Mesendoderm (in vitro differentiated cells): ENCODE data around the gene GPR158.

Source experiments
- DNase-seq: peaks from one replicate; pipeline ENCODE4 v3.0.0; 2013
- H2AK5ac ChIP-seq: 2 replicates; pipeline ENCODE4 v1.6.1; 2013; ENCODE audit warnings: low read length, inconsistent platforms
- H2BK120ac ChIP-seq: 2 replicates; pipeline ENCODE4 v1.6.1; 2013; ENCODE audit warnings: low read depth, mild to moderate bottlenecking, low read length, moderate library complexity, mixed read lengths
- H2BK15ac ChIP-seq: replicated peaks from 2 replicates; pipeline ENCODE4 v1.6.1; 2013; ENCODE audit warnings: low read depth, mild to moderate bottlenecking, moderate library complexity
- H2BK5ac ChIP-seq: 2 replicates; pipeline ENCODE4 v1.6.1; 2013; ENCODE audit warnings: low read length, inconsistent platforms
- H3K18ac ChIP-seq: 2 replicates; pipeline ENCODE4 v1.6.1; 2013; ENCODE audit warnings: mild to moderate bottlenecking, low read length, mixed read lengths
- H3K23ac ChIP-seq: one replicate; pipeline ENCODE4 v1.6.1; 2013; ENCODE audit warnings: low read length
- H3K27ac ChIP-seq: 2 replicates; pipeline ENCODE4 v1.5.1; 2013; ENCODE audit warnings: low read depth, mild to moderate bottlenecking, inconsistent platforms, low read length, moderate library complexity
- H3K27me3 ChIP-seq: 2 replicates; pipeline ENCODE4 v1.6.1; 2013; ENCODE audit warnings: low read length, control low read depth, mild to moderate bottlenecking, inconsistent platforms; ENCODE audit not compliant: insufficient read depth, poor library complexity
- H3K36me3 ChIP-seq: 2 replicates; pipeline ENCODE4 v1.6.1; 2013; ENCODE audit warnings: low read length, inconsistent platforms; ENCODE audit not compliant: control insufficient read depth, insufficient read depth
- H3K4ac ChIP-seq: one replicate; pipeline ENCODE4 v1.6.1; 2013; ENCODE audit warnings: low read depth, mild to moderate bottlenecking, low read length, moderate library complexity
- H3K4me1 ChIP-seq: 2 replicates; pipeline ENCODE4 v1.6.1; 2013; ENCODE audit warnings: low read depth, low read length, inconsistent platforms; ENCODE audit not compliant: control insufficient read depth
- H3K4me2 ChIP-seq: 2 replicates; pipeline ENCODE4 v1.6.1; 2013; ENCODE audit warnings: low read length
- H3K4me3 ChIP-seq: 2 replicates; pipeline ENCODE4 v1.5.1; 2013; ENCODE audit warnings: mild to moderate bottlenecking, low read length
- H3K56ac ChIP-seq: one replicate; pipeline ENCODE4 v1.6.1; 2013; ENCODE audit warnings: low read length
- H3K79me1 ChIP-seq: 2 replicates; pipeline ENCODE4 v1.6.1; 2013; ENCODE audit warnings: low read length, inconsistent platforms
- H3K79me2 ChIP-seq: 2 replicates; pipeline ENCODE4 v1.6.1; 2013; ENCODE audit warnings: mild to moderate bottlenecking, low read length; ENCODE audit not compliant: control insufficient read depth, insufficient read depth
- H3K9ac ChIP-seq: 2 replicates; pipeline ENCODE4 v1.6.1; 2013; ENCODE audit warnings: low read length, inconsistent platforms
- H4K5ac ChIP-seq: one replicate; pipeline ENCODE4 v1.6.1; 2013; ENCODE audit warnings: low read length
- H4K8ac ChIP-seq: one replicate; pipeline ENCODE4 v1.6.1; 2013; ENCODE audit warnings: low read depth, mild to moderate bottlenecking, control low read depth, low read length, moderate library complexity
- WGBS: extraction: QIAGEN DNeasy Blood & Tissue Kit; methylation state at CpG from one replicate; pipeline ENCODE4 v1.1.7; 2013; ENCODE audit warnings: low lambda C conversion rate, missing lambda C conversion rate; ENCODE audit not compliant: insufficient coverage; ENCODE audit errors: extremely low coverage; 5-methylcytosine and 5-hydroxymethylcytosine counted together

GPR158 gene

GRCh38 chr10:25263931-25264330 is 89.1 kb downstream of the GPR158 start:
- Histone ChIP-seq H3K9ac (no peak overlapping the region), H2BK5ac (no peak overlapping the region), H4K5ac (no peak overlapping the region), H3K4me2 (no peak overlapping the region), H3K36me3 (no peaks in the 10 kb centered on the region), H2BK120ac (no peak overlapping the region), H3K27ac (no peak overlapping the region), H3K4me3 (no peak overlapping the region), H4K8ac (no peak overlapping the region), H3K18ac (no peak overlapping the region), H3K4ac (no peak overlapping the region), H3K56ac (no peak overlapping the region), H3K4me1 (no peaks in the 10 kb centered on the region), H2AK5ac (no peak overlapping the region), H3K23ac (no peak overlapping the region), H3K79me2 (no peaks in the 10 kb centered on the region), H3K79me1 (no peaks in the 10 kb centered on the region), H3K27me3 (no peaks in the 10 kb centered on the region), H2BK15ac (no peak overlapping the region)
- no CpG with 5 or more reads among the region's 1 CpG for WGBS
- no peak for DNase-seq

- Histone ChIP-seq H3K56ac (no peak overlapping the region), H3K18ac (no peak overlapping the region), H3K23ac (no peak overlapping the region), H3K9ac (no peak overlapping the region), H3K36me3 (no peaks in the 10 kb centered on the region), H3K4me2 (no peak overlapping the region), H4K8ac (no peak overlapping the region), H3K27me3 (no peaks in the 10 kb centered on the region), H3K27ac (no peak overlapping the region), H2BK5ac (no peak overlapping the region), H4K5ac (no peak overlapping the region), H3K79me2 (no peaks in the 10 kb centered on the region), H3K4me1 (no peaks in the 10 kb centered on the region), H2BK120ac (no peak overlapping the region), H3K4ac (no peak overlapping the region), H2BK15ac (no peak overlapping the region), H2AK5ac (no peak overlapping the region), H3K4me3 (no peak overlapping the region), H3K79me1 (no peaks in the 10 kb centered on the region)
- no peak for DNase-seq
- 100% methylated on average over 1 of the region's 1 CpG for WGBS
These were observed 103.4 kb downstream of the GPR158 start for GRCh38 chr10:25278180-25278579.

- H2BK120ac ChIP-seq = no peak overlapping the region
- no peak overlapping the region for H3K27ac ChIP-seq
- no peak overlapping the region for H3K4me2 ChIP-seq
- H3K79me2 ChIP-seq = no peaks in the 10 kb centered on the region
- no CpG with 5 or more reads among the region's 1 CpG for WGBS
- no peak overlapping the region for H3K9ac ChIP-seq
- no peaks in the 10 kb centered on the region for H3K79me1 ChIP-seq
- H2BK15ac ChIP-seq = no peak overlapping the region
- no peak overlapping the region for H3K23ac ChIP-seq
- H3K36me3 ChIP-seq = no peaks in the 10 kb centered on the region
- H3K4ac ChIP-seq = no peak overlapping the region
- no peak overlapping the region for H3K56ac ChIP-seq
- H2BK5ac ChIP-seq = no peak overlapping the region
- H4K5ac ChIP-seq = no peak overlapping the region
- no peak for DNase-seq
- no peak overlapping the region for H3K18ac ChIP-seq
- H3K4me3 ChIP-seq = no peak overlapping the region
- H4K8ac ChIP-seq = no peak overlapping the region
- H3K27me3 ChIP-seq = no peaks in the 10 kb centered on the region
- H2AK5ac ChIP-seq = no peak overlapping the region
- no peaks in the 10 kb centered on the region for H3K4me1 ChIP-seq
These were observed 105.3 kb downstream of the GPR158 start for GRCh38 chr10:25280076-25280475.

GRCh38 chr10:25280573-25280972 is 105.8 kb downstream of the GPR158 start:
- Histone ChIP-seq H3K27me3 (no peaks in the 10 kb centered on the region), H3K4me2 (no peak overlapping the region), H3K36me3 (no peaks in the 10 kb centered on the region), H4K8ac (no peak overlapping the region), H3K79me1 (no peaks in the 10 kb centered on the region), H3K79me2 (no peaks in the 10 kb centered on the region), H2AK5ac (no peak overlapping the region), H2BK5ac (no peak overlapping the region), H3K4me1 (no peaks in the 10 kb centered on the region), H2BK15ac (no peak overlapping the region), H3K23ac (no peak overlapping the region), H2BK120ac (no peak overlapping the region), H3K18ac (no peak overlapping the region), H3K4ac (no peak overlapping the region), H3K56ac (no peak overlapping the region), H3K4me3 (no peak overlapping the region), H4K5ac (no peak overlapping the region), H3K9ac (no peak overlapping the region), H3K27ac (no peak overlapping the region)
- no CpG with 5 or more reads among the region's 7 CpGs for WGBS
- no peak for DNase-seq

GRCh38 chr10:25285809-25286208 is 111.0 kb downstream of the GPR158 start:
- H3K4me3 ChIP-seq = no peak overlapping the region
- H2BK5ac ChIP-seq = no peak overlapping the region
- no peak overlapping the region for H4K8ac ChIP-seq
- no peak overlapping the region for H2AK5ac ChIP-seq
- H3K27ac ChIP-seq = no peak overlapping the region
- H2BK120ac ChIP-seq = no peak overlapping the region
- no peak overlapping the region for H3K56ac ChIP-seq
- no peak overlapping the region for H2BK15ac ChIP-seq
- H3K4me2 ChIP-seq = no peak overlapping the region
- H3K79me1 ChIP-seq = no peaks in the 10 kb centered on the region
- H3K18ac ChIP-seq = no peak overlapping the region
- no peak overlapping the region for H3K4ac ChIP-seq
- no peaks in the 10 kb centered on the region for H3K27me3 ChIP-seq
- DNase-seq = no peak
- no peaks in the 10 kb centered on the region for H3K79me2 ChIP-seq
- WGBS = no CpG with 5 or more reads among the region's 2 CpGs
- no peak overlapping the region for H4K5ac ChIP-seq
- H3K23ac ChIP-seq = no peak overlapping the region
- no peak overlapping the region for H3K9ac ChIP-seq
- no peaks in the 10 kb centered on the region for H3K4me1 ChIP-seq
- no peaks in the 10 kb centered on the region for H3K36me3 ChIP-seq

- no peak overlapping the region for H2BK5ac ChIP-seq
- no CpG with 5 or more reads among the region's 1 CpG for WGBS
- DNase-seq = no peak
- H3K36me3 ChIP-seq = no peaks in the 10 kb centered on the region
- no peaks in the 10 kb centered on the region for H3K79me1 ChIP-seq
- H2AK5ac ChIP-seq = no peak overlapping the region
- H3K9ac ChIP-seq = no peak overlapping the region
- H3K27ac ChIP-seq = no peak overlapping the region
- no peak overlapping the region for H3K4ac ChIP-seq
- no peaks in the 10 kb centered on the region for H3K79me2 ChIP-seq
- H3K56ac ChIP-seq = no peak overlapping the region
- H4K5ac ChIP-seq = no peak overlapping the region
- H3K23ac ChIP-seq = no peak overlapping the region
- H3K4me2 ChIP-seq = no peak overlapping the region
- H2BK120ac ChIP-seq = no peak overlapping the region
- H3K18ac ChIP-seq = no peak overlapping the region
- H3K27me3 ChIP-seq = no peaks in the 10 kb centered on the region
- no peak overlapping the region for H3K4me3 ChIP-seq
- H4K8ac ChIP-seq = no peak overlapping the region
- no peak overlapping the region for H2BK15ac ChIP-seq
- H3K4me1 ChIP-seq = no peaks in the 10 kb centered on the region
These were observed 113.4 kb downstream of the GPR158 start for GRCh38 chr10:25288181-25288580.
